K562 (cell line): ENCODE measurements around the gene SLC6A8.
"Not testable (repeated sequence)": the region's sequence is repeated elsewhere in the genome, so short reads cannot be mapped to it uniquely, and the experiment has no call there.

Experiments used
- EHMT2 ChIP-seq: fragments of 450-650 bp; IDR thresholded peaks from 2 replicates; pipeline ENCODE4 v1.6.1; 2018; ENCODE audit warnings: antibody characterized with exemption
- ERF ChIP-seq: fragments of 450-650 bp; formaldehyde crosslinking; IDR thresholded peaks from 2 replicates; pipeline ENCODE4 v1.4.0; 2020; ENCODE audit warnings: mild to moderate bottlenecking, mixed read lengths
- GATAD2B ChIP-seq: fragments of 450-650 bp; IDR thresholded peaks from 2 replicates; pipeline ENCODE4 v1.6.1; 2017; ENCODE audit warnings: mild to moderate bottlenecking, borderline replicate concordance
- RFX5 ChIP-seq: IDR thresholded peaks from 2 replicates; pipeline ENCODE4 v1.6.1; 2011; ENCODE audit warnings: low read depth, mild to moderate bottlenecking, improper control_type of control experiment, low read length
- ZBTB7A ChIP-seq: IDR thresholded peaks from 2 replicates; pipeline ENCODE4 v1.6.1; 2011; ENCODE audit warnings: low read depth, mild to moderate bottlenecking, low read length, moderate library complexity, borderline replicate concordance; ENCODE audit not compliant: control insufficient read depth
- ZNF655 ChIP-seq: fragments of 250-450 bp; sonication (Bioruptor Pico); IDR thresholded peaks from 2 replicates; pipeline ENCODE4 v1.5.0; 2021
- ZNF707 ChIP-seq: fragments of 250-450 bp; sonication (Bioruptor Pico); conservative IDR thresholded peaks from 2 replicates; pipeline ENCODE4 v1.8.0; 2022; ENCODE audit warnings: inconsistent platforms, mild to moderate bottlenecking, moderate library complexity
- TF ChIP-seq, protein P1 (sequence below): sonication (generic); formaldehyde crosslinking; IDR thresholded peaks from 2 replicates; pipeline ENCODE4 v1.8.1; 2022; ENCODE audit warnings: missing genetic modification reagents
- TF ChIP-seq, protein P2 (sequence below): IDR thresholded peaks from 3 replicates; pipeline ENCODE4 v1.6.1; 2011; ENCODE audit warnings: borderline replicate concordance, mild to moderate bottlenecking, moderate library complexity; ENCODE audit not compliant: insufficient read length; ENCODE audit errors: extremely low read depth

DNA sequence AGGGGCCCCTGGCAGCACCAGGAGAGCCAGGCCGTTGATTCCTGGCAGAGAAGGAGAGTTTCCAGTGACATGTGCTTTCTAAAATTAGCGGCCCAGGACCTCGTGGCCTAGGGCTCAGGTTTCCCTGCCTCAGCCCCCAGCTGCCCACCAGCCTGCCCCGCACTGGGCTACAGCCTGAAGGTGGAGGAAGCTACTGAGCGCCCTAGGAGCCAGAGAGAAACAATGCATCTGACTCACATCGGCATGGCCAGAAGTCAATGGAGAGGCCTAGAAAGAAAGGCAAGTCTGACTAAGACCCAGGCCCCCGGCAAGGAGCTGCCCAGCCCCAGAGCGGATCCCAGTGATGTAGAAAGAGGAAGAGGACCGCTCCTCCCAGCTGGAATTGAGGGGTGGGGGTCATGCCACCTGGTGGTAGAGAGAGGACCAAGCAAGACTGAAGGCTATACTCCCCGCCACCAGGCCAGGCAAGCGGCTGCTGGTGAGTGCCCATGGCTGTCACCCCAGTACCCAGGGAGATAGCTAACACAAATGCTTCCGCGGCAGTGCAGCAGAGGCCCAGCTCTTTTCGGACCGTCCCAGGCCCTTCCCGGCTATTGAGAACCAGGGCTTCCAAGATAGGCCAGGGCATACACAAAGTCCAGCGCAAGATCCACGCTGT lies 17.8 kb downstream of the SLC6A8 start:
- not testable (repeated sequence) for TF ChIP-seq GATAD2B; ZNF707 (CRISPR knock-in tag); EHMT2; ZBTB7A; ZNF655 (CRISPR knock-in tag); RFX5; ERF (CRISPR knock-in tag)
- TF ChIP-seq, protein P1, sequence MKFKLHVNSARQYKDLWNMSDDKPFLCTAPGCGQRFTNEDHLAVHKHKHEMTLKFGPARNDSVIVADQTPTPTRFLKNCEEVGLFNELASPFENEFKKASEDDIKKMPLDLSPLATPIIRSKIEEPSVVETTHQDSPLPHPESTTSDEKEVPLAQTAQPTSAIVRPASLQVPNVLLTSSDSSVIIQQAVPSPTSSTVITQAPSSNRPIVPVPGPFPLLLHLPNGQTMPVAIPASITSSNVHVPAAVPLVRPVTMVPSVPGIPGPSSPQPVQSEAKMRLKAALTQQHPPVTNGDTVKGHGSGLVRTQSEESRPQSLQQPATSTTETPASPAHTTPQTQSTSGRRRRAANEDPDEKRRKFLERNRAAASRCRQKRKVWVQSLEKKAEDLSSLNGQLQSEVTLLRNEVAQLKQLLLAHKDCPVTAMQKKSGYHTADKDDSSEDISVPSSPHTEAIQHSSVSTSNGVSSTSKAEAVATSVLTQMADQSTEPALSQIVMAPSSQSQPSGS (CRISPR knock-in tag) = not testable (repeated sequence)
- TF ChIP-seq, protein P2, sequence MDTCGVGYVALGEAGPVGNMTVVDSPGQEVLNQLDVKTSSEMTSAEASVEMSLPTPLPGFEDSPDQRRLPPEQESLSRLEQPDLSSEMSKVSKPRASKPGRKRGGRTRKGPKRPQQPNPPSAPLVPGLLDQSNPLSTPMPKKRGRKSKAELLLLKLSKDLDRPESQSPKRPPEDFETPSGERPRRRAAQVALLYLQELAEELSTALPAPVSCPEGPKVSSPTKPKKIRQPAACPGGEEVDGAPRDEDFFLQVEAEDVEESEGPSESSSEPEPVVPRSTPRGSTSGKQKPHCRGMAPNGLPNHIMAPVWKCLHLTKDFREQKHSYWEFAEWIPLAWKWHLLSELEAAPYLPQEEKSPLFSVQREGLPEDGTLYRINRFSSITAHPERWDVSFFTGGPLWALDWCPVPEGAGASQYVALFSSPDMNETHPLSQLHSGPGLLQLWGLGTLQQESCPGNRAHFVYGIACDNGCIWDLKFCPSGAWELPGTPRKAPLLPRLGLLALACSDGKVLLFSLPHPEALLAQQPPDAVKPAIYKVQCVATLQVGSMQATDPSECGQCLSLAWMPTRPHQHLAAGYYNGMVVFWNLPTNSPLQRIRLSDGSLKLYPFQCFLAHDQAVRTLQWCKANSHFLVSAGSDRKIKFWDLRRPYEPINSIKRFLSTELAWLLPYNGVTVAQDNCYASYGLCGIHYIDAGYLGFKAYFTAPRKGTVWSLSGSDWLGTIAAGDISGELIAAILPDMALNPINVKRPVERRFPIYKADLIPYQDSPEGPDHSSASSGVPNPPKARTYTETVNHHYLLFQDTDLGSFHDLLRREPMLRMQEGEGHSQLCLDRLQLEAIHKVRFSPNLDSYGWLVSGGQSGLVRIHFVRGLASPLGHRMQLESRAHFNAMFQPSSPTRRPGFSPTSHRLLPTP = not testable (repeated sequence)
